A673 (cell line): ENCODE results near the gene DCANP1.

Source experiments
- CTCF ChIP-seq: fragments of 300-800, 200-600 bp; sonication (generic); conservative IDR thresholded peaks from 2 replicates; pipeline ENCODE4 v1.5.1; 2017; ENCODE audit warnings: low read depth, mild to moderate bottlenecking, antibody characterized with exemption, low read length, moderate library complexity, mixed read lengths
- EZH2 ChIP-seq: fragments of 200-600 bp; sonication (generic); IDR thresholded peaks from 2 replicates; pipeline ENCODE4 v1.6.1; 2017; ENCODE audit warnings: borderline replicate concordance, low read depth, mild to moderate bottlenecking, mixed read lengths, antibody characterized with exemption, low read length; ENCODE audit not compliant: poor library complexity, severe bottlenecking

- TF ChIP-seq CTCF (no peak), EZH2 (no peak)
Measured at GRCh38 chr5:135467051-135467625, 20.0 kb upstream of the DCANP1 start.
